Keratinocyte (primary cell): Measurements from ENCODE around the gene XIAP.

Source experiments
- EZH2 ChIP-seq: IDR thresholded peaks from one replicate; pipeline ENCODE4 v1.6.1; 2012; ENCODE audit warnings: inconsistent platforms, mild to moderate bottlenecking, low read length, moderate library complexity
- TF ChIP-seq, protein P1 (sequence below), 3 experiments: IDR thresholded peaks in 1 of 3; conservative IDR thresholded peaks in 1 of 3; optimal IDR thresholded peaks in 1 of 3; 2 replicates in 2 of 3; 3 replicates in 1 of 3; pipeline versions ENCODE3 to v1.5.1; 2011; ENCODE audit warnings: low read length in 3 of 3, mild to moderate bottlenecking in 3 of 3, moderate library complexity in 2 of 3, control low read depth in 1 of 3, inconsistent platforms in 1 of 3; ENCODE audit not compliant: insufficient read depth in 2 of 3; ENCODE audit errors: extremely low read depth in 1 of 3

- no peak for TF ChIP-seq EZH2
- TF ChIP-seq, protein P1, sequence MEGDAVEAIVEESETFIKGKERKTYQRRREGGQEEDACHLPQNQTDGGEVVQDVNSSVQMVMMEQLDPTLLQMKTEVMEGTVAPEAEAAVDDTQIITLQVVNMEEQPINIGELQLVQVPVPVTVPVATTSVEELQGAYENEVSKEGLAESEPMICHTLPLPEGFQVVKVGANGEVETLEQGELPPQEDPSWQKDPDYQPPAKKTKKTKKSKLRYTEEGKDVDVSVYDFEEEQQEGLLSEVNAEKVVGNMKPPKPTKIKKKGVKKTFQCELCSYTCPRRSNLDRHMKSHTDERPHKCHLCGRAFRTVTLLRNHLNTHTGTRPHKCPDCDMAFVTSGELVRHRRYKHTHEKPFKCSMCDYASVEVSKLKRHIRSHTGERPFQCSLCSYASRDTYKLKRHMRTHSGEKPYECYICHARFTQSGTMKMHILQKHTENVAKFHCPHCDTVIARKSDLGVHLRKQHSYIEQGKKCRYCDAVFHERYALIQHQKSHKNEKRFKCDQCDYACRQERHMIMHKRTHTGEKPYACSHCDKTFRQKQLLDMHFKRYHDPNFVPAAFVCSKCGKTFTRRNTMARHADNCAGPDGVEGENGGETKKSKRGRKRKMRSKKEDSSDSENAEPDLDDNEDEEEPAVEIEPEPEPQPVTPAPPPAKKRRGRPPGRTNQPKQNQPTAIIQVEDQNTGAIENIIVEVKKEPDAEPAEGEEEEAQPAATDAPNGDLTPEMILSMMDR (optimal IDR thresholded peaks at IDR 0.05 in 1 of 3, IDR thresholded peaks at IDR 0.05 in 1 of 3, conservative IDR thresholded peaks at IDR 0.05 in 1 of 3; ENCODE audit: extremely low read depth in 1 of 3, insufficient read depth in 2 of 3, low read length in 3 of 3), result no peak
Observed at GRCh38 chrX:123927845-123928244, 68.0 kb downstream of the XIAP start.
